Spleen (tissue), 7 donors: ENCODE measurements around the gene AK6.

Experiments
- POLR2A ChIP-seq, 3 donors: fragments of 450-650 bp; IDR thresholded peaks; one replicate each; pipeline ENCODE4 v1.5.1; 2017; ENCODE audit warnings: antibody characterized with exemption in 3 of 3, mild to moderate bottlenecking in 1 of 3
- TF ChIP-seq, protein P1 (sequence below), 11 experiments: fragments of 200-600 bp in 7 of 11; fragments of 450-650 bp in 4 of 11; sonication (generic) in 4 of 11; IDR thresholded peaks in 8 of 11; conservative IDR thresholded peaks in 3 of 11; 1 replicate in 7 of 11; 2 replicates in 4 of 11; pipeline versions ENCODE4 v1.4.0 to v1.8.0; 2016 to 2021; ENCODE audit warnings: antibody characterized with exemption in 11 of 11, inconsistent platforms in 4 of 11, mild to moderate bottlenecking in 1 of 11
- donor health status: DM: no; HTN: no; CAD: no; lungs with moderate emphysema.
- donor health status: DM: no; HTN: no; CAD: no.
- donor health status: DM: no; HTN: no; CAD: no.

DNA sequence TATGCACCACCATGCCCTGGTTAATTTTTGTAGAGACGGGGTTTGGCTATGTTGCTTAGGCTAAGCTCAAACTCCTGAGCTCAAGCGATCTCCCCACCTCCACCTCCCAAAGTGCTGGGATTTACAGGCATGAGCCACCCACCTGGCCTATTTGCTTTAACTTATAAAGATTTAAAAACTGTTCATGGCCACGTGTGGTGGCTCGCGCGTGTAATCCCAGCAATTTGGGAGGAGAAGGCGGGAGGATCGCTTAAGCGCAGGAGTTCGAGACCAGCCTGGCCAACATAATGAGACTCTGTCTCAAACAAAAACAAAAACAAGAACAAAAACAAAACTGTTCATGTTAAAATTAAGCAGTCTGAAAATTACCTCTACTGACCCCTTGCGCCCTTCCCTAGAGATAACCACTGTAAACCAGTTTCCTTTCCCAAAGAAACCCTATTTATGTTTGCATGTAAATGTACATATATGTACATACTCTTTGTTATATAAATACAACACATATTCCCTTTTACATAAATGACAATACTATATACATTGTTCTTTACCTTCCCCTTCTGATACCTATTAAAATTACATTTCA, 1.5 kb downstream of the AK6 start:
- TF ChIP-seq, protein P1, sequence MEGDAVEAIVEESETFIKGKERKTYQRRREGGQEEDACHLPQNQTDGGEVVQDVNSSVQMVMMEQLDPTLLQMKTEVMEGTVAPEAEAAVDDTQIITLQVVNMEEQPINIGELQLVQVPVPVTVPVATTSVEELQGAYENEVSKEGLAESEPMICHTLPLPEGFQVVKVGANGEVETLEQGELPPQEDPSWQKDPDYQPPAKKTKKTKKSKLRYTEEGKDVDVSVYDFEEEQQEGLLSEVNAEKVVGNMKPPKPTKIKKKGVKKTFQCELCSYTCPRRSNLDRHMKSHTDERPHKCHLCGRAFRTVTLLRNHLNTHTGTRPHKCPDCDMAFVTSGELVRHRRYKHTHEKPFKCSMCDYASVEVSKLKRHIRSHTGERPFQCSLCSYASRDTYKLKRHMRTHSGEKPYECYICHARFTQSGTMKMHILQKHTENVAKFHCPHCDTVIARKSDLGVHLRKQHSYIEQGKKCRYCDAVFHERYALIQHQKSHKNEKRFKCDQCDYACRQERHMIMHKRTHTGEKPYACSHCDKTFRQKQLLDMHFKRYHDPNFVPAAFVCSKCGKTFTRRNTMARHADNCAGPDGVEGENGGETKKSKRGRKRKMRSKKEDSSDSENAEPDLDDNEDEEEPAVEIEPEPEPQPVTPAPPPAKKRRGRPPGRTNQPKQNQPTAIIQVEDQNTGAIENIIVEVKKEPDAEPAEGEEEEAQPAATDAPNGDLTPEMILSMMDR (IDR thresholded peaks at IDR 0.05 in 8 of 11, conservative IDR thresholded peaks at IDR 0.05 in 3 of 11) = no peak
- TF ChIP-seq POLR2A (IDR thresholded peaks at IDR 0.05) = no peak
